Tibial nerve (tissue), 3 donors: ENCODE measurements around the gene ERV3-1.
"Not testable (repeated sequence)": the region's sequence is repeated elsewhere in the genome, so short reads cannot be mapped to it uniquely, and the experiment has no call there.

ENCODE experiments used
- CTCF ChIP-seq, 5 experiments: fragments of 200-600 bp in 3 of 5; fragments of 450-650 bp in 2 of 5; sonication (generic) in 3 of 5; IDR thresholded peaks; one replicate each; pipeline ENCODE4 v1.5.1; 2016 to 2019; ENCODE audit warnings: antibody characterized with exemption in 5 of 5, mild to moderate bottlenecking in 3 of 5, moderate library complexity in 2 of 5
- POLR2A ChIP-seq, 2 donors: fragments of 450-650 bp; IDR thresholded peaks; one replicate each; pipeline ENCODE4 v1.6.1; 2017; ENCODE audit warnings: antibody characterized with exemption in 2 of 2, mild to moderate bottlenecking in 2 of 2, moderate library complexity in 2 of 2

GRCh38 chr7:65009881-65010280 is 3.4 kb upstream of the ERV3-1 start:
- TF ChIP-seq POLR2A, CTCF (IDR thresholded peaks at IDR 0.05): not testable (repeated sequence)
